ENCODE measurements around the gene ST6GALNAC5.

The ST6GALNAC5 gene

GRCh38 chr1:77015748-77016341 is 148.6 kb downstream of the ST6GALNAC5 start:
- no peak for DNase-seq

- DNase-seq = no peak
Measured at GRCh38 chr1:77016386-77016985, 149.2 kb downstream of the ST6GALNAC5 start.

- no peak for DNase-seq
Measured at GRCh38 chr1:77018311-77018710, 151.0 kb downstream of the ST6GALNAC5 start.

- no peak for DNase-seq
Measured at GRCh38 chr1:77018761-77019160, 151.5 kb downstream of the ST6GALNAC5 start.

- DNase-seq = no peak
Measured at GRCh38 chr1:77021732-77022131, 154.5 kb downstream of the ST6GALNAC5 start.

GRCh38 chr1:77024500-77024899 is 157.2 kb downstream of the ST6GALNAC5 start:
- DNase-seq = no peak

GRCh38 chr1:77025599-77025998 is 158.3 kb downstream of the ST6GALNAC5 start:
- DNase-seq = no peak

GRCh38 chr1:77026135-77026534 is 158.9 kb downstream of the ST6GALNAC5 start:
- no peak for DNase-seq

- no peak for DNase-seq
Measured at GRCh38 chr1:77026640-77027039, 159.4 kb downstream of the ST6GALNAC5 start.

GRCh38 chr1:77027847-77028246 is 160.6 kb downstream of the ST6GALNAC5 start:
- no peak for DNase-seq

GRCh38 chr1:77030401-77031105 is 163.3 kb downstream of the ST6GALNAC5 start:
- DNase-seq = no peak

- no peak for DNase-seq
Measured at GRCh38 chr1:77031106-77031662, 163.9 kb downstream of the ST6GALNAC5 start.

GRCh38 chr1:77036560-77036959 is 169.3 kb downstream of the ST6GALNAC5 start:
- DNase-seq = no peak

- no peak for DNase-seq
Measured at GRCh38 chr1:77037038-77037437, 169.8 kb downstream of the ST6GALNAC5 start.

GRCh38 chr1:77038000-77038399 is 170.7 kb downstream of the ST6GALNAC5 start:
- no peak for DNase-seq

GRCh38 chr1:77039111-77039510 is 171.8 kb downstream of the ST6GALNAC5 start:
- DNase-seq = no peak

- DNase-seq = no peak
Measured at GRCh38 chr1:77039739-77040138, 172.5 kb downstream of the ST6GALNAC5 start.

GRCh38 chr1:77040826-77041225 is 173.5 kb downstream of the ST6GALNAC5 start:
- DNase-seq = no peak

- no peak for DNase-seq
Measured at GRCh38 chr1:77044133-77044849, 177.0 kb downstream of the ST6GALNAC5 start.

- DNase-seq = no peak
Measured at GRCh38 chr1:77047575-77047974, 180.3 kb downstream of the ST6GALNAC5 start.

- no peak for DNase-seq
Measured at GRCh38 chr1:77047978-77048614, 180.8 kb downstream of the ST6GALNAC5 start.

- DNase-seq = no peak
Measured at GRCh38 chr1:77048615-77049005, 181.3 kb downstream of the ST6GALNAC5 start.

GRCh38 chr1:77051425-77051824 is 184.1 kb downstream of the ST6GALNAC5 start:
- DNase-seq = no peak

Data from CD4-positive, alpha-beta T cell treated with Interferon gamma for 1 hour (primary cell).